Peyer's patch (tissue), 4 donors: ENCODE measurements around the gene KIF25.

Source experiments
- POLR2A ChIP-seq, 2 donors: fragments of 450-650 bp; IDR thresholded peaks; one replicate each; pipeline ENCODE4 v1.5.1; 2017; ENCODE audit warnings: antibody characterized with exemption in 2 of 2, mild to moderate bottlenecking in 2 of 2, moderate library complexity in 2 of 2
- TF ChIP-seq, protein P1 (sequence below), 6 experiments: fragments of 450-650 bp in 4 of 6; fragments of 200-600 bp in 2 of 6; sonication (generic) in 1 of 6; IDR thresholded peaks; one replicate each; pipeline ENCODE4 v1.5.1; 2017 to 2019; ENCODE audit warnings: antibody characterized with exemption in 6 of 6, mild to moderate bottlenecking in 3 of 6, moderate library complexity in 1 of 6

DNA sequence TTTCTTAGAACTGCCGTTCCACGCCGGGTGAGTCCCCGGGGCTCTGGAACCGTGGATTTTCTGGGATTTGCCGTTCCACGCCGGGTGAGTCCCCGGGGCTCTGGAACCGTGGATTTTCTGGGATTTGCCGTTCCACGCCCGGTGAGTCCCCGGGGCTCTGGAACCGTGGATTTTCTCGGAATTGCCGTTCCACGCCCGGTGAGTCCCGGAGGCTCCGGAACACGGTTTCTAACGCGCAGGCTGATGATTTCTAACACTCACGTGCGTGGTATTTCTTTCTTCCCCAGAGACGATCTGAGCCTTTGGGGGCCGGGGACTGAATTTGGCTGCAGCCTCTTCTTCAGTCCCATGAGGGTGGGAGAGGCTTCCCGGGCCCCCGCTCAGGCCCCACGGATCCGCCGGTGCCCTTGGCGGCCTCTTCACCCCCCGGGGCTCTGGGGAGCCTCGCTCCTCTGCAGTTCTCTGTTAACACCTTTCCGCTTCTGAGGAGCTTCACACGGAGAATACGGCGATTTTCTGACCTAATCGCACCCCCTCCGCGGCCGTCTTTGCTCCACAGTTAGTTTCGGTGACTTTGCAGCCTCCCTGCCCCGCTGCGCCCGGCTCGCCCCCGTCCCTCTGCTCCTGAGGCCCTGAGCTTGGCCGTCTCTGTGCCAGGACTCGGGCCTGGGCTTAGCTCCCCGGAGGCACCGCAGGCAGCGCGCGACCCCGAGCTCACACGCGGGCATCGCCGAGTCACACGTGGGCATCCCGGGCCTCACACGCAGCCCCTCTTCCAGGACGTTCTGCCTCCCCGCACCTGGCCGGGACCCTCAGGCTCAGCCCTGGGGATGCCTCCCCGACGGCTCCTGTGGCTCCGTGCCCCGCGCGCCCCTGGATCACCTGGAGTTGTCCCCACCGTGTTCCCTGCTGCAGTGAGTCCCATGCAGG, 7.2 kb upstream of the KIF25 start:
- TF ChIP-seq, protein P1, sequence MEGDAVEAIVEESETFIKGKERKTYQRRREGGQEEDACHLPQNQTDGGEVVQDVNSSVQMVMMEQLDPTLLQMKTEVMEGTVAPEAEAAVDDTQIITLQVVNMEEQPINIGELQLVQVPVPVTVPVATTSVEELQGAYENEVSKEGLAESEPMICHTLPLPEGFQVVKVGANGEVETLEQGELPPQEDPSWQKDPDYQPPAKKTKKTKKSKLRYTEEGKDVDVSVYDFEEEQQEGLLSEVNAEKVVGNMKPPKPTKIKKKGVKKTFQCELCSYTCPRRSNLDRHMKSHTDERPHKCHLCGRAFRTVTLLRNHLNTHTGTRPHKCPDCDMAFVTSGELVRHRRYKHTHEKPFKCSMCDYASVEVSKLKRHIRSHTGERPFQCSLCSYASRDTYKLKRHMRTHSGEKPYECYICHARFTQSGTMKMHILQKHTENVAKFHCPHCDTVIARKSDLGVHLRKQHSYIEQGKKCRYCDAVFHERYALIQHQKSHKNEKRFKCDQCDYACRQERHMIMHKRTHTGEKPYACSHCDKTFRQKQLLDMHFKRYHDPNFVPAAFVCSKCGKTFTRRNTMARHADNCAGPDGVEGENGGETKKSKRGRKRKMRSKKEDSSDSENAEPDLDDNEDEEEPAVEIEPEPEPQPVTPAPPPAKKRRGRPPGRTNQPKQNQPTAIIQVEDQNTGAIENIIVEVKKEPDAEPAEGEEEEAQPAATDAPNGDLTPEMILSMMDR (IDR thresholded peaks at IDR 0.05) = no peak
- TF ChIP-seq POLR2A (IDR thresholded peaks at IDR 0.05) = no peak
